ENCODE measurements around the gene COX19. TPM values are rescaled to one million over a fixed set of nuclear protein-coding genes. Genes with fewer than 3 reads are reported as not detected.

Gene COX19
- 6.2 and 11.7 TPM in 2 replicates for total RNA-seq (2014; rRNA removed; shearing (Covaris generic))
- 12.6 and 13.9 TPM in 2 replicates for polyA plus RNA-seq (2016; fragmentation: Nextera tagmentation; extraction: Ambion mirVana)
- long read RNA-seq, transcript COX19-201 (3 exons, 3,666 nt) = major isoform, 16 of 21 reads
- long read RNA-seq, partial matches to known transcripts = 2 of 21 reads
- long read RNA-seq, other reads (novel, unspliced or antisense) = 3 of 21 reads

GRCh38 chr7:974820-975681 is at the start of gene COX19:
TSS of gene COX19 (minus strand) at chr7:975549. CDS start at chr7:975509, 40 bp downstream.
- Histone ChIP-seq H2AFZ (peak within 1 kb of the TSS; percentile 88; the same call in 1 of the 2 replicates), H3K79me2 (replicated peaks; ENCODE audit: insufficient read depth) (peaks cover 47% of the 10 kb centered on the region), H3K27me3 (ENCODE audit: insufficient read depth) (no peaks in the 10 kb centered on the region), H3F3A (replicated peaks; ENCODE audit: low read depth) (peaks cover 12% of the 10 kb centered on the region; the same call in 1 of the 2 replicates), H4K20me1 (replicated peaks; ENCODE audit: insufficient read depth) (peaks cover 24% of the 10 kb centered on the region), H3K9me2 (ENCODE audit: insufficient read depth) (no peaks in the 10 kb centered on the region), H3K4me1 (ENCODE audit: insufficient read depth) (peaks cover 9% of the 10 kb centered on the region; the same call in 1 of the 2 replicates), H3K27ac (ENCODE audit: low read depth) (no peak within 1 kb of the TSS), H3K36me3 (ENCODE audit: insufficient read depth) (peaks cover 18% of the 10 kb centered on the region), H3K4me2 (peak within 1 kb of the TSS; percentile 94), H3K4me3 (peak within 1 kb of the TSS; percentile 91)
- H3K36me3 Mint-ChIP-seq (ENCODE audit: low read depth) = peaks cover 21% of the 10 kb centered on the region
- H3K27ac Mint-ChIP-seq = peak within 1 kb of the TSS; percentile 59; the same call in 1 of the 2 replicates
- H3K4me1 Mint-ChIP-seq = no peaks in the 10 kb centered on the region; the same call in 2 of the 3 replicates
- peak; percentile 87 for ATAC-seq
- peak; percentile 94 for DNase-seq (ENCODE audit: low spot score)
- H3K27me3 Mint-ChIP-seq (ENCODE audit: insufficient read depth, low read depth, poor library complexity) = peaks cover 3% of the 10 kb centered on the region
- H3K4me3 Mint-ChIP-seq = peak within 1 kb of the TSS; percentile 91
- no peak for TF ChIP-seq ZNF114 (CRISPR knock-in tag; IDR thresholded peaks at IDR 0.05)
- TF ChIP-seq EZH2 (IDR thresholded peaks at IDR 0.05; ENCODE audit: low read depth, unreplicated experiment) = no peak
- TF ChIP-seq, protein P1, sequence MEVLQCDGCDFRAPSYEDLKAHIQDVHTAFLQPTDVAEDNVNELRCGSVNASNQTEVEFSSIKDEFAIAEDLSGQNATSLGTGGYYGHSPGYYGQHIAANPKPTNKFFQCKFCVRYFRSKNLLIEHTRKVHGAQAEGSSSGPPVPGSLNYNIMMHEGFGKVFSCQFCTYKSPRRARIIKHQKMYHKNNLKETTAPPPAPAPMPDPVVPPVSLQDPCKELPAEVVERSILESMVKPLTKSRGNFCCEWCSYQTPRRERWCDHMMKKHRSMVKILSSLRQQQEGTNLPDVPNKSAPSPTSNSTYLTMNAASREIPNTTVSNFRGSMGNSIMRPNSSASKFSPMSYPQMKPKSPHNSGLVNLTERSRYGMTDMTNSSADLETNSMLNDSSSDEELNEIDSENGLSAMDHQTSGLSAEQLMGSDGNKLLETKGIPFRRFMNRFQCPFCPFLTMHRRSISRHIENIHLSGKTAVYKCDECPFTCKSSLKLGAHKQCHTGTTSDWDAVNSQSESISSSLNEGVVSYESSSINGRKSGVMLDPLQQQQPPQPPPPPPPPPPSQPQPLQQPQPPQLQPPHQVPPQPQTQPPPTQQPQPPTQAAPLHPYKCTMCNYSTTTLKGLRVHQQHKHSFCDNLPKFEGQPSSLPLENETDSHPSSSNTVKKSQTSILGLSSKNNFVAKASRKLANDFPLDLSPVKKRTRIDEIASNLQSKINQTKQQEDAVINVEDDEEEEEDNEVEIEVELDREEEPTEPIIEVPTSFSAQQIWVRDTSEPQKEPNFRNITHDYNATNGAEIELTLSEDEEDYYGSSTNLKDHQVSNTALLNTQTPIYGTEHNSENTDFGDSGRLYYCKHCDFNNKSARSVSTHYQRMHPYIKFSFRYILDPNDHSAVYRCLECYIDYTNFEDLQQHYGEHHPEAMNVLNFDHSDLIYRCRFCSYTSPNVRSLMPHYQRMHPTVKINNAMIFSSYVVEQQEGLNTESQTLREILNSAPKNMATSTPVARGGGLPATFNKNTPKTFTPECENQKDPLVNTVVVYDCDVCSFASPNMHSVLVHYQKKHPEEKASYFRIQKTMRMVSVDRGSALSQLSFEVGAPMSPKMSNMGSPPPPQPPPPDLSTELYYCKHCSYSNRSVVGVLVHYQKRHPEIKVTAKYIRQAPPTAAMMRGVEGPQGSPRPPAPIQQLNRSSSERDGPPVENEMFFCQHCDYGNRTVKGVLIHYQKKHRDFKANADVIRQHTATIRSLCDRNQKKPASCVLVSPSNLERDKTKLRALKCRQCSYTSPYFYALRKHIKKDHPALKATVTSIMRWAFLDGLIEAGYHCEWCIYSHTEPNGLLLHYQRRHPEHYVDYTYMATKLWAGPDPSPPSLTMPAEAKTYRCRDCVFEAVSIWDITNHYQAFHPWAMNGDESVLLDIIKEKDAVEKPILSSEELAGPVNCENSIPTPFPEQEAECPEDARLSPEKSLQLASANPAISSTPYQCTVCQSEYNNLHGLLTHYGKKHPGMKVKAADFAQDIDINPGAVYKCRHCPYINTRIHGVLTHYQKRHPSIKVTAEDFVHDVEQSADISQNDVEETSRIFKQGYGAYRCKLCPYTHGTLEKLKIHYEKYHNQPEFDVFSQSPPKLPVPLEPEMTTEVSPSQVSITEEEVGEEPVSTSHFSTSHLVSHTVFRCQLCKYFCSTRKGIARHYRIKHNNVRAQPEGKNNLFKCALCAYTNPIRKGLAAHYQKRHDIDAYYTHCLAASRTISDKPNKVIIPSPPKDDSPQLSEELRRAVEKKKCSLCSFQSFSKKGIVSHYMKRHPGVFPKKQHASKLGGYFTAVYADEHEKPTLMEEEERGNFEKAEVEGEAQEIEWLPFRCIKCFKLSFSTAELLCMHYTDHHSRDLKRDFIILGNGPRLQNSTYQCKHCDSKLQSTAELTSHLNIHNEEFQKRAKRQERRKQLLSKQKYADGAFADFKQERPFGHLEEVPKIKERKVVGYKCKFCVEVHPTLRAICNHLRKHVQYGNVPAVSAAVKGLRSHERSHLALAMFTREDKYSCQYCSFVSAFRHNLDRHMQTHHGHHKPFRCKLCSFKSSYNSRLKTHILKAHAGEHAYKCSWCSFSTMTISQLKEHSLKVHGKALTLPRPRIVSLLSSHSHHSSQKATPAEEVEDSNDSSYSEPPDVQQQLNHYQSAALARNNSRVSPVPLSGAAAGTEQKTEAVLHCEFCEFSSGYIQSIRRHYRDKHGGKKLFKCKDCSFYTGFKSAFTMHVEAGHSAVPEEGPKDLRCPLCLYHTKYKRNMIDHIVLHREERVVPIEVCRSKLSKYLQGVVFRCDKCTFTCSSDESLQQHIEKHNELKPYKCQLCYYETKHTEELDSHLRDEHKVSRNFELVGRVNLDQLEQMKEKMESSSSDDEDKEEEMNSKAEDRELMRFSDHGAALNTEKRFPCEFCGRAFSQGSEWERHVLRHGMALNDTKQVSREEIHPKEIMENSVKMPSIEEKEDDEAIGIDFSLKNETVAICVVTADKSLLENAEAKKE (CRISPR knock-in tag; IDR thresholded peaks at IDR 0.05) = no peak
- TF ChIP-seq, protein P2, sequence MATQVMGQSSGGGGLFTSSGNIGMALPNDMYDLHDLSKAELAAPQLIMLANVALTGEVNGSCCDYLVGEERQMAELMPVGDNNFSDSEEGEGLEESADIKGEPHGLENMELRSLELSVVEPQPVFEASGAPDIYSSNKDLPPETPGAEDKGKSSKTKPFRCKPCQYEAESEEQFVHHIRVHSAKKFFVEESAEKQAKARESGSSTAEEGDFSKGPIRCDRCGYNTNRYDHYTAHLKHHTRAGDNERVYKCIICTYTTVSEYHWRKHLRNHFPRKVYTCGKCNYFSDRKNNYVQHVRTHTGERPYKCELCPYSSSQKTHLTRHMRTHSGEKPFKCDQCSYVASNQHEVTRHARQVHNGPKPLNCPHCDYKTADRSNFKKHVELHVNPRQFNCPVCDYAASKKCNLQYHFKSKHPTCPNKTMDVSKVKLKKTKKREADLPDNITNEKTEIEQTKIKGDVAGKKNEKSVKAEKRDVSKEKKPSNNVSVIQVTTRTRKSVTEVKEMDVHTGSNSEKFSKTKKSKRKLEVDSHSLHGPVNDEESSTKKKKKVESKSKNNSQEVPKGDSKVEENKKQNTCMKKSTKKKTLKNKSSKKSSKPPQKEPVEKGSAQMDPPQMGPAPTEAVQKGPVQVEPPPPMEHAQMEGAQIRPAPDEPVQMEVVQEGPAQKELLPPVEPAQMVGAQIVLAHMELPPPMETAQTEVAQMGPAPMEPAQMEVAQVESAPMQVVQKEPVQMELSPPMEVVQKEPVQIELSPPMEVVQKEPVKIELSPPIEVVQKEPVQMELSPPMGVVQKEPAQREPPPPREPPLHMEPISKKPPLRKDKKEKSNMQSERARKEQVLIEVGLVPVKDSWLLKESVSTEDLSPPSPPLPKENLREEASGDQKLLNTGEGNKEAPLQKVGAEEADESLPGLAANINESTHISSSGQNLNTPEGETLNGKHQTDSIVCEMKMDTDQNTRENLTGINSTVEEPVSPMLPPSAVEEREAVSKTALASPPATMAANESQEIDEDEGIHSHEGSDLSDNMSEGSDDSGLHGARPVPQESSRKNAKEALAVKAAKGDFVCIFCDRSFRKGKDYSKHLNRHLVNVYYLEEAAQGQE (IDR thresholded peaks at IDR 0.05; ENCODE audit: unreplicated experiment) = no peak
- TF ChIP-seq EZH2phosphoT487 (IDR thresholded peaks at IDR 0.05; ENCODE audit: unreplicated experiment) = no peak
- TF ChIP-seq JUNB (IDR thresholded peaks at IDR 0.05; ENCODE audit: unreplicated experiment) = no peak
- TF ChIP-seq, protein P3, sequence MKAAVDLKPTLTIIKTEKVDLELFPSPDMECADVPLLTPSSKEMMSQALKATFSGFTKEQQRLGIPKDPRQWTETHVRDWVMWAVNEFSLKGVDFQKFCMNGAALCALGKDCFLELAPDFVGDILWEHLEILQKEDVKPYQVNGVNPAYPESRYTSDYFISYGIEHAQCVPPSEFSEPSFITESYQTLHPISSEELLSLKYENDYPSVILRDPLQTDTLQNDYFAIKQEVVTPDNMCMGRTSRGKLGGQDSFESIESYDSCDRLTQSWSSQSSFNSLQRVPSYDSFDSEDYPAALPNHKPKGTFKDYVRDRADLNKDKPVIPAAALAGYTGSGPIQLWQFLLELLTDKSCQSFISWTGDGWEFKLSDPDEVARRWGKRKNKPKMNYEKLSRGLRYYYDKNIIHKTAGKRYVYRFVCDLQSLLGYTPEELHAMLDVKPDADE (IDR thresholded peaks at IDR 0.05) = peak; percentile 87
- TF ChIP-seq STAT1 (IDR thresholded peaks at IDR 0.05; ENCODE audit: unreplicated experiment) = no peak
- no peak for TF ChIP-seq NANOG (IDR thresholded peaks at IDR 0.05; ENCODE audit: borderline replicate concordance)
- TF ChIP-seq POLR2AphosphoS5 (IDR thresholded peaks at IDR 0.05; ENCODE audit: low read depth) = peak; percentile 84
- peak; percentile 25 for TF ChIP-seq CREB1 (CRISPR knock-in tag; IDR thresholded peaks at IDR 0.05; ENCODE audit: low read depth)
- no peaks in the 10 kb centered on the region; the same call in 2 of the 3 replicates for H3K9me3 Mint-ChIP-seq
